Measurements from ENCODE around the gene OR10A2. TPM values are rescaled to one million over a fixed set of nuclear protein-coding genes. Genes with fewer than 3 reads are reported as not detected.
A peak's percentile ranks its signal among the peaks of the same experiment; 100 is the strongest.
"Not testable (repeated sequence)": the region's sequence is repeated elsewhere in the genome, so short reads cannot be mapped to it uniquely, and the experiment has no call there.

The OR10A2 gene
- total RNA-seq, 1 donor from 2014 or later, result not detected

- TF ChIP-seq, protein P1, sequence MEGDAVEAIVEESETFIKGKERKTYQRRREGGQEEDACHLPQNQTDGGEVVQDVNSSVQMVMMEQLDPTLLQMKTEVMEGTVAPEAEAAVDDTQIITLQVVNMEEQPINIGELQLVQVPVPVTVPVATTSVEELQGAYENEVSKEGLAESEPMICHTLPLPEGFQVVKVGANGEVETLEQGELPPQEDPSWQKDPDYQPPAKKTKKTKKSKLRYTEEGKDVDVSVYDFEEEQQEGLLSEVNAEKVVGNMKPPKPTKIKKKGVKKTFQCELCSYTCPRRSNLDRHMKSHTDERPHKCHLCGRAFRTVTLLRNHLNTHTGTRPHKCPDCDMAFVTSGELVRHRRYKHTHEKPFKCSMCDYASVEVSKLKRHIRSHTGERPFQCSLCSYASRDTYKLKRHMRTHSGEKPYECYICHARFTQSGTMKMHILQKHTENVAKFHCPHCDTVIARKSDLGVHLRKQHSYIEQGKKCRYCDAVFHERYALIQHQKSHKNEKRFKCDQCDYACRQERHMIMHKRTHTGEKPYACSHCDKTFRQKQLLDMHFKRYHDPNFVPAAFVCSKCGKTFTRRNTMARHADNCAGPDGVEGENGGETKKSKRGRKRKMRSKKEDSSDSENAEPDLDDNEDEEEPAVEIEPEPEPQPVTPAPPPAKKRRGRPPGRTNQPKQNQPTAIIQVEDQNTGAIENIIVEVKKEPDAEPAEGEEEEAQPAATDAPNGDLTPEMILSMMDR (conservative IDR thresholded peaks at IDR 0.05), result no peak
- Mint-ChIP-seq H3K9me3 (no peaks in the 10 kb centered on the region), H3K27me3 (ENCODE audit: low read depth) (no peaks in the 10 kb centered on the region), H3K4me3 (no peak overlapping the region), H3K4me1 (no peaks in the 10 kb centered on the region), H3K27ac (ENCODE audit: unreplicated experiment) (no peak overlapping the region), H3K36me3 (ENCODE audit: low read depth) (no peaks in the 10 kb centered on the region)
- DNase-seq (ENCODE audit: low read depth, low spot score), result no peak
These were observed 32.2 kb downstream of the OR10A2 start for GRCh38 chr11:6895010-6895409.

- TF ChIP-seq, protein P1 (conservative IDR thresholded peaks at IDR 0.05), result no peak
- no peak overlapping the region for H3K4me3 Mint-ChIP-seq
- H3K4me1 Mint-ChIP-seq, result no peaks in the 10 kb centered on the region
- H3K27me3 Mint-ChIP-seq (ENCODE audit: low read depth), result no peaks in the 10 kb centered on the region
- peaks cover 3% of the 10 kb centered on the region for H3K9me3 Mint-ChIP-seq
- no peaks in the 10 kb centered on the region for H3K36me3 Mint-ChIP-seq (ENCODE audit: low read depth)
- no peak for DNase-seq (ENCODE audit: low read depth, low spot score)
- no peak overlapping the region for H3K27ac Mint-ChIP-seq (ENCODE audit: unreplicated experiment)
These were observed 36.1 kb downstream of the OR10A2 start for GRCh38 chr11:6898911-6899310.

DNA sequence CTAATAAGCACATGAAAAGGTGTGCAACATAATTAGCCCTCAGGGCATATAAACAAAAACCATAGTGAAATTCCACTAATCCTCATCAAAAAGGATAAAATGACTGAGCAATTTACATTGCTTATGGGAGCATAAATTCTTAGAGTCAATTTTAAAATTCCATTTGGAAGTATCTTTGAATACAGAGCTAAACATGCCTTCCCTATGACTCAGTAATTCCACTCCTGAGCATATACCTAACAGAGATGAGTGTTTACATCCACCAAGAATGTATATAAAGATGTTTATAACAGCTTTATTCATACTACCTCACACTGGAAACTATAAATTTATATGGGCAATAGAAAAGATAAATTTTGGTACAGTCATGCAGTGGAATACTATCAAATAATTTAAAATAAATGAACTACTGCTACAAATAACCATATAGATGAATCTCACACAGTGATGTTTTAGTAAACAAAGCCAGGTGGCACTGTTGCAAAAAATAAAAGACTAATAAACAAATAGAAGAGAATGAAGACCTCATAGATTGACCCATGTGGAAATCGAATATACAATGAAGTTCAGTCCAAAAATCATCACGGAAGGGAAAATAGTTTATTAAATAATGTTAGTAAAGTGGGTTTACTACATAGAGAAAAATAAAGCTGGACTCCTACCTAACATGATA, 37.6 kb downstream of the OR10A2 start:
- H3K27ac Mint-ChIP-seq (ENCODE audit: unreplicated experiment), result no peak overlapping the region
- TF ChIP-seq, protein P1 (conservative IDR thresholded peaks at IDR 0.05), result peak; percentile 29
- H3K27me3 Mint-ChIP-seq (ENCODE audit: low read depth), result no peaks in the 10 kb centered on the region
- H3K36me3 Mint-ChIP-seq (ENCODE audit: low read depth), result no peaks in the 10 kb centered on the region
- H3K4me3 Mint-ChIP-seq, result no peak overlapping the region
- peaks cover 3% of the 10 kb centered on the region for H3K9me3 Mint-ChIP-seq
- no peak for DNase-seq (ENCODE audit: low read depth, low spot score)
- no peaks in the 10 kb centered on the region for H3K4me1 Mint-ChIP-seq

DNA sequence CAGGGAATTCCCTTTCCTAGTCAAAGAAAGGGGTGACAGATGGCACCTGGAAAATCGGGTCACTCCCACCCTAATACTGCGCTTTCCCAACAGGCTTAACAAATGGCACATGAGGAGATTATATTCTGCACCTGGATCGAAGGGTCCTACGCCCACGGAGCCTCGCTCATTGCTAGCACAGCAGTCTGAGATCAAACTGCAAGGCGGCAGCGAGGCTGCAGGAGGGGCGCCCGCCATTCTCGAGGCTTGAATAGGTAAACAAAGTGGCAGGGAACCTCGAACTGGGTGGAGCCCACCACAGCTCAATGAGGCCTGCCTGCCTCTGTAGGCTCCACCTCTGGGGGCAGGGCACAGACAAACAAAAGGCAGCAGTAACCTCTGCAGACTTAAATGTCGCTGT, 41.9 kb downstream of the OR10A2 start:
- H3K4me3 Mint-ChIP-seq; DNase-seq (ENCODE audit: low read depth, low spot score); H3K4me1 Mint-ChIP-seq; H3K27ac Mint-ChIP-seq (ENCODE audit: unreplicated experiment); H3K36me3 Mint-ChIP-seq (ENCODE audit: low read depth); H3K27me3 Mint-ChIP-seq (ENCODE audit: low read depth); H3K9me3 Mint-ChIP-seq: not testable (repeated sequence)

GRCh38 chr11:6911378-6911777, 48.5 kb downstream of the OR10A2 start:
- no peaks in the 10 kb centered on the region for H3K36me3 Mint-ChIP-seq (ENCODE audit: low read depth)
- no peak for DNase-seq (ENCODE audit: low read depth, low spot score)
- TF ChIP-seq, protein P1 (conservative IDR thresholded peaks at IDR 0.05), result no peak
- H3K9me3 Mint-ChIP-seq, result no peaks in the 10 kb centered on the region
- H3K27me3 Mint-ChIP-seq (ENCODE audit: low read depth), result no peaks in the 10 kb centered on the region
- H3K27ac Mint-ChIP-seq (ENCODE audit: unreplicated experiment), result no peak overlapping the region
- no peaks in the 10 kb centered on the region for H3K4me1 Mint-ChIP-seq
- no peak overlapping the region for H3K4me3 Mint-ChIP-seq

- no peaks in the 10 kb centered on the region for H3K27me3 Mint-ChIP-seq (ENCODE audit: low read depth)
- no peak overlapping the region for H3K4me3 Mint-ChIP-seq
- no peak for DNase-seq (ENCODE audit: low read depth, low spot score)
- no peaks in the 10 kb centered on the region for H3K4me1 Mint-ChIP-seq
- TF ChIP-seq, protein P1 (conservative IDR thresholded peaks at IDR 0.05), result no peak
- H3K27ac Mint-ChIP-seq (ENCODE audit: unreplicated experiment), result no peak overlapping the region
- no peaks in the 10 kb centered on the region for H3K36me3 Mint-ChIP-seq (ENCODE audit: low read depth)
- H3K9me3 Mint-ChIP-seq, result no peaks in the 10 kb centered on the region
These were observed 49.1 kb downstream of the OR10A2 start for GRCh38 chr11:6911948-6912347.
